CD4-positive, alpha-beta T cell treated with Interleukin-10 for 1 hour (primary cell): ENCODE results near the gene CCDC106.

Source experiments
- DNase-seq: peaks from one replicate; pipeline ENCODE4 v3.0.0-alpha.2; 2020

The CCDC106 gene

GRCh38 chr19:55670280-55671053 is 22.5 kb downstream of the CCDC106 start:
- DNase-seq = no peak

DNA sequence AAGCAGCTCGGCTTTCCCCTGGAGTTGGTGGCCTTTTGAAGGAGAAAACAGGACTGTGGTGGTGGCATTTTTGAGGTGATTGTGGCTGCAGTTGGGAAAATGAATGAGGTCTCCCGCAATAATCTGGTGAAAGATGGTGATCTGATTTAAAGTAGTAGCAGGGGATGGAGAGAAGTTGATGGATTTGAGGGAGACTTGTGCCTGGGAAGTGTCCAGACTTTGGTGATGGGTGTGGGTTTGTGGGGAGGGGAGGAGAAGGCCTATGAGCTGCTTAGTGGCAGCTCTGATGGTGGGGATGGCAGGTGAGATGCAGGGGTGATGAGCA is 23.0 kb downstream of the CCDC106 start:
- no peak for DNase-seq

GRCh38 chr19:55672418-55672817 is 24.4 kb downstream of the CCDC106 start:
- DNase-seq = no peak

GRCh38 chr19:55673465-55673864 is 25.5 kb downstream of the CCDC106 start:
- DNase-seq = no peak

DNA sequence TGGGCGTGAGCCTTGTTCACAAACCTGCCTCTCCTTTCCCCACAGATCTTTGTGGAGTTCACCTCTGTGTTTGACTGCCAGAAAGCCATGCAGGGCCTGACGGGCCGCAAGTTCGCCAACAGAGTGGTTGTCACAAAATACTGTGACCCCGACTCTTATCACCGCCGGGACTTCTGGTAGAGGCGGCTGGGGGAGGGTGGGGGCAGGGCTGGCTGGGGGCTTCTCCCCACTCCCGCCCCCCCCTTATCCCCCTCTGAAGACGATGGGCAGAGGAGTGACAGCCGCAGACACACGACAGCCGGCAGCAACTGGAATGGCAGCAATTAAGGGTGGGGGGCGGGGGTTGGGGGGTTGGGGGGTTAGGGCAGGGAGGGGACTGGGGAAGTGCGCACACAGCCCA is 25.9 kb downstream of the CCDC106 start:
- no peak for DNase-seq

DNA sequence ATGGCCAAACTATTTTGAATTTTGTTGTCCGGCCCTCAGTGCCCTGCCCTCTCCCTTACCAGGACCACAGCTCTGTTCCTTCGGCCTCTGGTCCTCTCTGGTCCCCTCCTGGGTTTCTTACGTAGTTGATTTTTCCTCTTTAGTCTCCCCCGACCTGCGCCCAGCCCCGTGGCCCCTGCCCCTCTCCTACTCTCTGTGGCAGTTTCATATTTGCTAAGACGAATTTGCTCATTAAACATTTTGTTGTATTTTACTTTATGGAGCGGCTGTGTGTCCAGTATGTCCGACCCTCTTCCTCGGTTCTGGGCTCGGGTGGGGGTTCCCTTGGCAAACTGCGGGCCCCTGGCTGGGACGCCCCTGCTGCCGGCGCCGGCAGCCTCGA is 26.4 kb downstream of the CCDC106 start:
- DNase-seq = no peak

DNA sequence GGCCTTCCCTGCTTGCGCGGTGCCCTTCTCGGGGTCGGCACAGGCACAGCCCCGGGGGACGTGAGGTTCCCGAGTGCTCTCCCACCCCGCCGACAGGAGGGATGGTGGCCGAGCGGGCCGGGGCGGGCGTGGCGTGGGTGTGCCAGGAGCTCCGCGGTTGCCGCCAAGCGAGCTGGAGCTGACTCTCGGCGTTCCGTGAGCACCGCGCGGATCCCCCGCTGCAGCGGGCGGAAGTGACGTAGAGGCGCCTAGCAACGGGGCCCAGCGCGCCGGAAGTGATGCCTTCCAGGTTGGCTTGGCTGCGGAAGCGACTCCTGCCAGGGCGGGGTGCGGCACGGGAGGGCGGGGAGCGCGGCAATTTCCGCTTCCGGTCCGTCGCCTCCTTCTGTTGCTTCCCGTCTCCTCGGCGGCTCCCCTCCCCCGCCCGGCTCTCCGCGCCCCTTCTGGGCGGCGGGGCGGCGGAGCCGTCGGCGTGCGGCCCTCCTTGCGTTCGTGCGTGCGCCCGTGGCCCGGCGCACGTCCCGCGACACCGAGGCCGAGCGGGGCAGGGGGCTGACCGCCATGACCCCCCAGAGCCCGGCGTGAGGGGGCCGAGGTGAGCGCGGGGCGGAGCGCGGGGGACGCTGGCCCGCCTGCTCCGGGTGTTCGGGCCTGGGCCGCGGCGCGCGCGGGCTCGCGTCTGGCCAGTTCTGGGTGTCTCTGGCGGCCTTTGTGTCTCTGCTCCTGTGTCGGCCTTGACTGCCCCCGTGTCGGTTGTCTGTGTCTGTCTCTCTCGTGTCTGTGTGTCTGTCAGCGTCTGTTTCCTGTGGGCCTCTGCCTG is 27.0 kb downstream of the CCDC106 start, which contains the start of gene EPN1:
TSS of gene EPN1 (plus strand) at position 386 of the 820 bp plus-strand sequence. CDS start 3,402 bp downstream, outside the sequence.
- DNase-seq = peak; percentile 98

- DNase-seq = no peak
Observed at GRCh38 chr19:55675661-55676354, 27.8 kb downstream of the CCDC106 start.

DNA sequence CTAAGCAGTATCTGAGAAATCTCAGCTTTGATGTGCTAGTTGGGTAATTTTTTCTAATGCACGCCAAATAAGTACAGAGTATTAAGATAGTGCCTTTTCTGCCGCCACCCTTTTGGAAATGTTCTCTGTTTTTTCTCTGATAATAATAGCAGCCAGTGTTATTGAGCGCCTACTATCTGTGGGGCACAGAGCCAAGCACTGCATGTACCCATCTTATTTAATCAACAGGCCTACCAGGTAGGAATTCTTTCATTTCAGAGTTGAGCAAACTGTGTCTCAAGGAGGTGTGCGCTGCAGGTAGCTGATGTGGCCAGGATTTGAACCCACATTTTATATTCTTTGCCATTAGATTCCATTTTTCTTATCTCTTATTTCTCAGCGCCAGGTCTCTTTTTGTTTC is 28.4 kb downstream of the CCDC106 start:
- DNase-seq = no peak

- DNase-seq = no peak
Observed at GRCh38 chr19:55676889-55677505, 29.0 kb downstream of the CCDC106 start.

GRCh38 chr19:55677572-55678028 is 29.6 kb downstream of the CCDC106 start:
- DNase-seq = no peak

- DNase-seq = peak; percentile 32
Observed at GRCh38 chr19:55678121-55678671, 30.2 kb downstream of the CCDC106 start.

- no peak for DNase-seq
Observed at GRCh38 chr19:55679343-55680257, 31.6 kb downstream of the CCDC106 start.

DNA sequence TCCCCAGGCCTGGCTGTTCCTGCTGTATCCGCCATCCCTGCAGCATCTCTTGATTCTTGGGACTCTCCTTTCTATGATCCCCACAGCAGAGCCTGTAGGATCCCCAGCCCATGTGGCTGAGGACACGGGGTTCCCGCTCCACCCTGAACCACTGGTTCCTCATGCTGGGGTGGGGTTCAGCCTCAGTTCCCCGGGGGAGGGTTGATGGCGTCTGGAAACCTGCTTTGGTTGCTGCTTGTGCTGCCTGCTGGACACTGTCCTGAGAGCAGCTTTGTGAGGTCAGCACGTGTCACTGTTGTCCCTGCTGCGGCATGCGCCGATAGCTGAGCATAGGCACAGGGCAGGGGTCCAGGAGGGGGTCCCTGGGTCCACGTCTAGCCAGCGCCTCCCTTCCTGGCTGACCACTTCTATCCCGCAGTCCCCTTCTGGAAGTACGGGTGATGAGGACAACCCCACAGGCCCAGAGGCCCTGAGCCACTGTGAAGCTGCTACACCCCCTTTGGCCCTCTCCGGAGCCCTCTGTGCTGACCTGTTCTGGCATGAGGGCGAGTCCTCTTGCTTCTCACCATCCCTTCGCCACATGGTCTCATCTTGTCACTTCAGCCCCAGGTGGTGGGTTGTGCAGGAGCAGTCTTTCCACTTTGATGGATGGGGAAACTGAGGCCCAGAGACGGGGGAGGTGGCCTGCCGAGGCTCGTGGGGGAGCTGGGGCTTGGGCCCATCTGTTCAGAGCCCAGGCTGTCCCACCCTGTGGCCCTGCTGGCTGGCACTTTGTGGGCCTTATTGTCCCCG is 32.5 kb downstream of the CCDC106 start:
- DNase-seq = no peak

DNA sequence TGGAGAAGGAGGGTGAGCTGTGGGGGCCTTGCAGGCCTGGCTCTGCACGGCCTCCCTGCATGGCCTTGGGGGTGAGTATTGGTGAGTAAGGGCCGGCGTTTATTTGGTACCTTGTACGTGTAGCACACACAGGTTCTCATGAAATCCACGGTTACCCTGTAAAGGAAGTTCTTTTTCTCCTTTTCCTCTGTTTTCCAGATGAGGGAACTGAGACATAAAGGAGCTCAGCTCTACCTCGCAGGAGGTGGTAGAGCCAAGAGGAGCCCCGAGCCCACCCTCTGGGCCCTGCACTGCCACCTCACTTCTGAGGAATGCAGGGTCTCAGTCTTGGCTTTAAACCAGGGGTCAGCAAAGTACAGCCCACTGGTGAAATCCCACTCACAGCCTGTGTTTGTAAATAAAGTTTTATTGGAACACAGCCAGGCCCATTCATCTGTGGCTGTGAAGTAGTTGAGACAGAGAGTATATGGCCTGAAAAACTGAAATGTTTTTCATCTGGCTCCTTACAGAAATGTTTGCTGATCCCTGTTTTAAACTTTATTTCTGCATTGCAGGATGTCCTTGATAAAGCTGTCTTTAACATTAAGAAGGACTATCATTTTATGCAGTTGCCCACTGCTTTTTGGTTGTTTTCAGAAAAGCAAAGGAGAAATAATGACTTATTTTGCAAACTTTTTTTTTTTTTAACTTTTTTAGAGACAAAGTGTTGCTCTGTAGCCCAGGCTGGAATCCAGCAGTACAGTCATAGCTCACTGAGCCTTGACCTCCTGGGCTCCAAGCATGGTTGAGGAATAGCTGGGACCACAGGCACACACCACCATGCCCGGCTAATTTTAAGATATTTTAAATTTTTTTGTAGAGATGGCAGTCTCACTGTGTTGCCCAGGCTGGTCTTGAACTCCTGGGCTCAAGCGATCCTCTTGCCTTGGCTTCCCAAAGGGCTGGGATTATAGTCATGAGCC is 33.4 kb downstream of the CCDC106 start:
- DNase-seq = no peak

DNA sequence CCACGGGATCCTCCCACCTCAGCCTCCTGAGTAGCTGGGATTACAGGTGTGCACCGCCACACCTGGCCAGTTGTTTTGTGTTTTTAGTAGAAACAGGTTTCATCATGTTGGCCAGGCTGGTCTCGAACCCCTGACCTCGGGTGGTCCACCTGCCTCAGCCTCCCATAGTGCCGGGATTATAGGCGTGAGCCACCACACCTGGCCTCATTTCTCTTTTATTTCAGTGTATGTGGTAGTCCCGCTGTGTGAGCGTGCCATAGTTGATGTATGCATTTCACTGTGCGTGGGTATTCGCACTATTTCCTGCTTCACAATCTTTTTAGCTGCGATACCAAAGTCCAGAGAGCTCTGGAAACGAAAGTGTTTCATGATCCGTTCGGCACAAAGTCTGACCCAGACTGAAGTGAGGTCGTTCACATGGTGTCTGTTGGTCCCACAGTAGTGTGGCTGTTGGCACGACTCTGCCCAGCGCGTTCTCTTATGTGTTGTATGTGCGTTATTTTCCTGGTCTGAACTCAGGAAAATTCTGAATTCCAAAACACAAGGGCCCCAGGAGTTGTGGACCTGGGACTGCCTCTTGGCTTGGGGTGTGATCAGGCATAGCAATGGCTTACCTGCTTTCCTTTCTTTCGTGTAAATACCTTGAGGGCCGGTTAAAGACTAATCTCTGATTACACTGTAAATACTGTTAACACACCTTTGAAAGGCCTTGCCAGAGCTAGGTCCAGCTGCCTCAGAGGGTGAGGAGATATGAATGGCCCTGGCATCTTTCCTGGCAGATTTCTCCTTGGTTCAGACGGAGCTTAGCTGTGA is 35.6 kb downstream of the CCDC106 start:
- DNase-seq = no peak

- no peak for DNase-seq
Observed at GRCh38 chr19:55684946-55685681, 37.1 kb downstream of the CCDC106 start.

DNA sequence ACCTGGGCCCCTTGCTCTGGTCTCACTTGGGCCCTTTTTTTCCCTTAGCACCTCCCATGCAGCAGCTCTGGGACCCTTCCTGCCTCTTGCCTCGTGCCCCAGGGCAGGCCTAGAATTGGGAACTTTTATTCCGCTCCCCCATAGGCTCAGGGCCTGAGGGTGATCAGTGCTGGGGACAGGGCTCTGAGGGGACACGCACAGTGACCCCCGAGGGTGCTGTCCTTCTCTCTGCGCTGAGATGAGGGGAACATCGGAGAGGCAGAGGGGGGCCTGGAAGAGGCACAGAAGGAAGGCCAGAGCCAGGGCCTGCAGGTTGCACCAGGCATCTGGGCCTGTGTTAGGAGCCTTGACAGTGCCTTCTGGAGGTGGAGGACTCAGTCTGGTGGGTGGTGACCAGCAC is 37.8 kb downstream of the CCDC106 start:
- DNase-seq = no peak
